Measurements from ENCODE around the gene MAN1A2.
"Not testable (repeated sequence)": the region's sequence is repeated elsewhere in the genome, so short reads cannot be mapped to it uniquely, and the experiment has no call there.

Gene MAN1A2

DNA sequence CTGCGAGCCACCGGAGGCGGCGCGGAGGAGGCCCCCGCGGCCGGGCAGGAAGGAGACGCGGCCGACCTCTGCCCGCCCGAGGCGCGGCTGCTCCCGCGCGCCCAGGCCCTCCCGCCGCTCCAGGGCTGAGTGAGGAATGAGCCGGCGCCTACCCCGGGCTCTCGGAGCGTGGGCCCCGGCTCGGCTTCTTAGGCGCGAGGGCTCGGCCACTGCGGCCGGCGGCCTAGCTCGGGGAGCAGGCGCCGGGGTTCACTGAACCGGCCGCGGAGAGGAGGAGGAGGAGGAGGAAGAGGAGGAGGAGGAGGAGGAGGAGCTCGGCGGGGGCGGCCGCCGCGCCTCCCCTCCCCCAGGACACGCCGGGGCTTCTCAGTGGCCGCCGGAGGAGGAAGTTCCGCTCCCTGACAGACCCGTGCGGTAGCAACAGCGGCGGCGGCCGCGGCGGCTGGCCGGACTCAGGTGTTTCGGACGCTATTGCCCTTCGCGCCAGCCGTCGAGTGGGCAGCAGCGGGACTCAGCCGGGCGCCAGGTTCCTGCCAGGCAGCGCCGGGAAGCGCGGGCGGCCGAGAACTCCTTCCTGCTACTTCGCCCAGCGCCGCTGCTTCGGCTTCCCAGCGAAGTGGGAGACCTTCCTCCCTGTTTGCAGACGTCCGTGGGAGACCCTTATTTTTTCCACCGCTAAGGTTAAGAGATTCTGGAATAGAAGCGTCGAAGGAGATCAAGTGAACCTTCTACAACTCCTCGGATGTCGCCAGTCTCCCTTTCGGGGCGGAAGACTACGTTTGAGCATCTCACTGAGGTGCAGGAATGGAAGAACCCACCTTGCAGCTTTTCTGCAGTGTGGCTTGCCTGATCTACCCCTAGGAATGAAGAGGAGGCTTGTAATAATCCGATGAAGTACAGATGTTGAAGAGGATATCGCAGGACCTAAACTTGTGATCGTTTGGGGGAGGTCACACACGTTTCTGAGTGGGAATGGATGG, at the start of gene MAN1A2:
Gene MAN1A2 (plus strand): TSS at position 404 of the 980 bp plus-strand sequence. CDS start 735 bp downstream, outside the sequence.
- Mint-ChIP-seq H3K4me3 (peak within 1 kb of the TSS; percentile 90), H3K36me3 (ENCODE audit: low read depth) (peaks cover 2% of the 10 kb centered on the region), H3K9me3 (no peaks in the 10 kb centered on the region), H3K4me1 (peaks cover 73% of the 10 kb centered on the region), H3K27ac (peak within 1 kb of the TSS; percentile 96), H3K27me3 (no peaks in the 10 kb centered on the region)
- DNase-seq (peak; percentile 78), ATAC-seq (peak; percentile 62)

DNA sequence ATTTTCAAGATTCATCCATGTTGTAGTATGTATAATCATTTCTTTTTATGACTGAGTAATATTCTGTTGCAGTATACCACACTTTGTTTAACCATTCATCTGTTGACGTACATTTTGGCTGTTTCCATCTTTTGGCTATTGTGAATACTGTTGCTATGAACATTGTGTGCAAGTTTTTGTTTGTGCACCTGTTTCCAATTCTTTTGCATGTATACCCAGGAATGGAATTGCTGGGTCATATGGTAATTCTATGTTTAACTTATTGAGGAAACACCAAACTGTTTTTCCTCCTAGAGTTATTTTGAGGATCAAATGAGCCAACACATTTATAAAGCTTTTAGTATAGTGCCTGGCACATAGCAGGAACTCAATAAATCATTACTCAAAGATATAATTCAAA, 49.2 kb upstream of the MAN1A2 start:
- DNase-seq (no peak), ATAC-seq (no peak)
- Mint-ChIP-seq H3K27ac (no peak overlapping the region), H3K9me3 (no peaks in the 10 kb centered on the region), H3K4me3 (no peak overlapping the region), H3K4me1 (no peaks in the 10 kb centered on the region), H3K27me3 (peaks cover 10% of the 10 kb centered on the region), H3K36me3 (ENCODE audit: low read depth) (no peaks in the 10 kb centered on the region)

DNA sequence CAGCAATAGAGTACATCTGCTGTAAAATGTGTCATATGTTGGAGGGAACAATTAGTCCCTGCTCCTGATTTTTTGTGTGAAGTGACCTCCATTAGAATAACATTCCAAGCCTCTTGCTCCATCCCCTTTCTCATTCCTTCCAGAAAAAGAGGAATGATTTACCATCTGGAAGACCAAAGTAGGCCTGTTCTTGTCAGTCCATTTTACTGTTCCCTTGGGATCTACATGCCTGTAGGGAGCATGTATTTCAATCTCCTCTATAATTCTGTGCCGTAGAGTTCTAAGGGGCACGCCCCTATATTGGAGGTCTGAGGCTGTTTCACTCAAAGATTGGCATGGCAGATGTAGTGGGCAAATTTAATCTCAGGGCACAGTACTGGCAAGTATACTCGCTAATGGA, 48.8 kb upstream of the MAN1A2 start:
- no peaks in the 10 kb centered on the region for H3K9me3 Mint-ChIP-seq
- no peaks in the 10 kb centered on the region for H3K4me1 Mint-ChIP-seq
- no peak overlapping the region for H3K27ac Mint-ChIP-seq
- no peaks in the 10 kb centered on the region for H3K36me3 Mint-ChIP-seq (ENCODE audit: low read depth)
- DNase-seq (no peak), ATAC-seq (no peak)
- peaks cover 10% of the 10 kb centered on the region for H3K27me3 Mint-ChIP-seq
- no peak overlapping the region for H3K4me3 Mint-ChIP-seq

DNA sequence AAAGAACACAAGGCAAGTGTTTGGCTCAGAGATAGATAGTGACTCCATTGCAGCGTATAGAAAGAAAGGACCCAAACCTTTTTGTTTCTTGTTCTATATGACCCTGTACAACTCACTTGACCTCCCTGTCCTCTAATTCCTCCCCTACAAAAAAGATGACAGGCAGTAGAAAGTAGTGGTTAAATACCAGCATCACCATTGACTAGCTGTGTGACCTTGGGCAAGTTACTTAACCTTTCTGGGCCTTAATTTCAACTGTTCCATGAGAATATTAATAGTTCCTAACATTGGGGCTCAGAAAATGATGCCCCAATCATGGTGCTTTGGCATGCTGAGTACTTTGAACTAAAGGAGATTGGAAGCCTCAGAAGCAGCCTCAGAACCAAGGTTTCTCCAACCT, 46.7 kb upstream of the MAN1A2 start:
- Mint-ChIP-seq H3K4me1 (no peaks in the 10 kb centered on the region), H3K27me3 (peaks cover 16% of the 10 kb centered on the region), H3K4me3 (no peak overlapping the region), H3K9me3 (no peaks in the 10 kb centered on the region), H3K36me3 (ENCODE audit: low read depth) (no peaks in the 10 kb centered on the region), H3K27ac (no peak overlapping the region)
- DNase-seq (no peak), ATAC-seq (no peak)

DNA sequence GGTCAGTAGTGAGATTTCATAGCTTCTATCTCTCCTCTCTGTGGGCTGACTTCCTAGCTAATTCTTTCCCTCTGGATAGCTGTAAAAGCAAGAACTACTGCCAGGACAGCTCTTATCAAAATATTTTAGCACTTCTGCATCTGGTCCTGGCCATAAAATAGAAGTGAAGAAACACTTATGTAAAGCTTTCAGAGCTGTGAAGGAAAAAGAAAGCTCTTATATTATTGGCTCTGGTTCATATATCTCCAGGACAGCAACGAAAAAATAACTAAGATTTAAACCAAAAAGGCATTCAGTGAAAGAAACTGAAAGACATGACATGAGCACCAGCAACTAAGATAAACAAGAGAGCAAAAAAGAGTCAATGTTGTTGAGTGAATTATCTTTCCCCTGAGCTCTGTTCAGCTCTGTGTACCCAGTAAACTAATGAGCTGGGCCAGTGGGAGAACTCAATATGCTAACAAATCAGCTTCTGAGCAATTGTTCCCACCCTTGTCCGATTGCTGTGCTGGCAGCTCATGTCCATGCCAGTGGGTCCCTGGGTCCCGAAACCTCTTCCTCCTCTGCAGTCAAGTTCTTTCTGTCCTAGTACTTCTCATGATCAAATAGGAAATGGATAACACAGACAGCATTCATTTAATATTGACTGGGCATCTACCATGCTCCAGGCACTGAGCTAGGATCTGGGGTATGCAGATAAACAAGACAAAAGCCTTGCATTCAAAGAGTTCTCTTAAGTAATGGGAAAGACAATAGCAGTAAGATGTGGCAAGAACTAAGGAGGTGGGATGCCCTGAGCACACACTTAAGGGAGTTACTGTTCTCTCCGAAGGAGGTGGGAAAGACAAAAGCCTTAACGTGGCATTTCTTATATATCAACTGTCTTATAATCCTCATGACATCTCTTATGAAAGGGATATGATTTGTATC, 45.3 kb upstream of the MAN1A2 start:
- Mint-ChIP-seq H3K9me3 (no peaks in the 10 kb centered on the region), H3K4me3 (no peak overlapping the region), H3K36me3 (ENCODE audit: low read depth) (no peaks in the 10 kb centered on the region), H3K27me3 (peaks cover 16% of the 10 kb centered on the region), H3K27ac (no peak overlapping the region), H3K4me1 (no peaks in the 10 kb centered on the region)
- ATAC-seq (no peak), DNase-seq (no peak)

DNA sequence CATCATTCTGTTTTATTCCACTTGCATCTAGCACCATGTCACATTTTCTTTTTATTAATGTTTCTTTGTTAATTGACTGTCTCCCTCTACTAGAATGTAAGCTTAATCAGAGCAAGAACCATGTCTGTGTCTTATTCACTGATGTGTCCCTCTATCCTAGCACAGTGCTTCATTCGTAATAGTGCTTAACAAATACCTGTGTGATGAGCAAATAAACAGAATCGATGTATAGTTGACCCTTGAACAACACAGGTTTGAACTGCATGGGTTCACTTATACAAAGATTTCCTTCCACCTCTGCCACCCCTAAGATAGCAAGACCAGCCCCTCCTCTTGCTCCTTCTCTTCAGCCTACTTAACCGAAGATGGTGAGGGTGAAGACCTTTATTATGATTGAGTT, 42.9 kb upstream of the MAN1A2 start:
- Mint-ChIP-seq H3K27me3 (peaks cover 17% of the 10 kb centered on the region), H3K36me3 (ENCODE audit: low read depth) (no peaks in the 10 kb centered on the region), H3K4me1 (no peaks in the 10 kb centered on the region), H3K27ac (no peak overlapping the region), H3K9me3 (no peaks in the 10 kb centered on the region), H3K4me3 (no peak overlapping the region)
- ATAC-seq (no peak), DNase-seq (no peak)

DNA sequence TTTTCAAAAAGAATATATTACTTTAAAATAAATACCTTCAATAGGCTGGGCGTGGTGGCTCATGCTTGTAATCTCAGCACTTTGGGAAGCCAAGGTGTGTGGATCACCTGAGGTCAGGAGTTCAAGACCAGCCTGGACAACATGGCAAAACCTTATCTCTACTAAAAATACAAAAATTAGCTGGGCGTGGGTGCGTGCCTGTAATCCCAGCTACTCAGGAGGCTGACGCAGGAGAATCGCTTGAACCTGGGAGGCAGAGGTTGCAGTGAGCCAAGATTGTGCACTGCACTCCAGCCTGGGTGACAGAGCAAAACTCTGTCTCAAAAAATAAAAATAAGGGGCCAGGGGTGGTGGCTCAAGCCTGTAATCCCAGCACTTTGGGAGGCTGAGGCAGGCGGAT, 41.2 kb upstream of the MAN1A2 start:
- not testable (repeated sequence) for H3K9me3 Mint-ChIP-seq; H3K4me1 Mint-ChIP-seq; ATAC-seq; H3K36me3 Mint-ChIP-seq (ENCODE audit: low read depth); H3K4me3 Mint-ChIP-seq; DNase-seq; H3K27ac Mint-ChIP-seq
- peaks cover 19% of the 10 kb centered on the region for H3K27me3 Mint-ChIP-seq

DNA sequence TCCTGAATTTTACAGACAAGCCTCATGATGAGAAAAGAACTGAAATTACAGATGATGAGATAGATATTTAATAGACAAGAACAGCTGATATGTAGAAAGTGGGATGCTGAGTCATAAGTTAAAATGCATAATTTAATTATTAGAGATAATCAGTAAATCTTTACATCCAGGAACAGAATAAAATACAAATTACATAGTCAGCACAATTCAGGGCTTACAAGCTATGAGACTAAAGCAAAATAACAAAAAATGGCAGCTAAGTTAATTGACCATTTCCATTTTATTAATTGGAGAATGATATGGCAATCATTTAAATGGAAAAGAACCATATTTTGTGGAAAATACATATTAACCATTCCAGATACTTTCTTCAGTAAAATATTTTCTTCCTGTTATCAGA, 40.2 kb upstream of the MAN1A2 start:
- no peak for DNase-seq
- no peaks in the 10 kb centered on the region for H3K9me3 Mint-ChIP-seq
- H3K4me1 Mint-ChIP-seq, result no peaks in the 10 kb centered on the region
- no peak overlapping the region for H3K27ac Mint-ChIP-seq
- H3K4me3 Mint-ChIP-seq, result no peak overlapping the region
- no peak for ATAC-seq
- H3K36me3 Mint-ChIP-seq (ENCODE audit: low read depth), result no peaks in the 10 kb centered on the region
- H3K27me3 Mint-ChIP-seq, result peaks cover 16% of the 10 kb centered on the region

DNA sequence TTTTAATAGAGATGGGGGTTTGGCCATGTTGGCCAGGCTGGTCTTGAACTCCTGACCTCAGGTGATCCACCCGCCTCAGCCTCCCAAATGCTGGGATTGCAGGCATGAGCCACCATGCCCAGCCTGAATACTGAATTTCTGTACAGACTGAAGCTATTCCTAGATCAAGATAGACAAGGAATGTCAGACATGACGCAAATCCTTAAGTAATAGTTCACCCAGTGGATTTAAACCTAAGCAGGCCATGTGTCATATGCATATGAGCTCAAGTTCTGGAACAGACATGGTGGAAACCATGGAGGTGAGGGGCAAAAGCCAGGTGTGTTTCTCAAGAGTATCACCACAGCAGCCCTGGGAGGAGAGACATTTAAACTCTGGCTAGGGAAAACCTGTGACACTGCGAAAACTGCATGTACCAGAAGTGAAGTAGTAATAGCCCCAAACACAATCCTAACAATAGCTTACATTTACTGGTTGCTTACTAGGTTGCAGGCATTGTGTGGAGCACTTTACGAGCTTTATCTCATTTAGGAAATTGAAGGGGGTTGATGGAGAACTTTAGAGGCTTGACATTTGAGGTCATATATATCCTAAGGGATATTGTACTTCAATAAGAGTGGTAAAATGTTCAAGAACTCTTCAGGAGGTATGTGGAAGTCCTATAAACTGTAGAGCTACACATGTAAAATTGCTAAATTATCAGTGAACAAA, 31.7 kb upstream of the MAN1A2 start:
- no peak overlapping the region for H3K27ac Mint-ChIP-seq
- no peaks in the 10 kb centered on the region for H3K36me3 Mint-ChIP-seq (ENCODE audit: low read depth)
- H3K4me3 Mint-ChIP-seq, result no peak overlapping the region
- H3K4me1 Mint-ChIP-seq, result peaks cover 9% of the 10 kb centered on the region
- DNase-seq (no peak), ATAC-seq (no peak)
- H3K9me3 Mint-ChIP-seq, result no peaks in the 10 kb centered on the region
- no peaks in the 10 kb centered on the region for H3K27me3 Mint-ChIP-seq

DNA sequence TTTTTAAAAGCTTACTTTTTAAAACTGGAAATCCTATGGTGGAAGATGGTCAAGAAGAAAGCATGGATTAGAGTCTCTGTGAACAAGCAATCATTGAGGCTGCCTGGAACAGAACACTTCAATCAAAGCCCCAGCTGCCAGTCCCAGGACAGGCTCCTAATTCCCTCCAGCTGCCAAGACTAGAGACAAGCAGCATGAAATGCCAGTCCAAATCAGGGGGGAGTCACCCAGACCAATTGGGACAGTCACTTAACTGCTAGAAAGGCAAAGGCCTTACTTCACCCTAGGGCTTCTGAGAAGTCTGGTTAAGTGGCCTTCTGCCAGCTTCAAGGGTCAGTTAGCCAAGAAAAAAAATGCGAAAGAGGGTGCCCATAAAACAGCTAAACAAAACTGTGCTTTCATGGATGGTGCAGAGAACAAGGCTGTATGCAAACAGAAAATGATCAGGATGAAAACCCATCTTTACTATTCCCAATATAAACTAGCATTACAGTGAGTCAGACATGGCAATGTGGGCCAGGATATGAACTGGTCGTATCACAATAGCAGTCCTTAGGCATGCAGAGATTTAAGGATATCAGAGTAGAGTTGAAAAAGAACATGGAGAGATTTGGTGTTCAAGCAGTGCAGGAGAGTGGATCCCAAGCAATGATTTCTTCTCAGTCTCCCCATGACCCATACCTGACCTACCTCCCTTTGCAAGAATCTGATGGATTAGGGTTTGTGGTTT, 31.0 kb upstream of the MAN1A2 start:
- no peak for ATAC-seq
- H3K9me3 Mint-ChIP-seq, result no peaks in the 10 kb centered on the region
- peaks cover 13% of the 10 kb centered on the region for H3K4me1 Mint-ChIP-seq
- H3K4me3 Mint-ChIP-seq, result no peak overlapping the region
- H3K27ac Mint-ChIP-seq, result no peak overlapping the region
- H3K27me3 Mint-ChIP-seq, result no peaks in the 10 kb centered on the region
- DNase-seq, result no peak
- no peaks in the 10 kb centered on the region for H3K36me3 Mint-ChIP-seq (ENCODE audit: low read depth)

DNA sequence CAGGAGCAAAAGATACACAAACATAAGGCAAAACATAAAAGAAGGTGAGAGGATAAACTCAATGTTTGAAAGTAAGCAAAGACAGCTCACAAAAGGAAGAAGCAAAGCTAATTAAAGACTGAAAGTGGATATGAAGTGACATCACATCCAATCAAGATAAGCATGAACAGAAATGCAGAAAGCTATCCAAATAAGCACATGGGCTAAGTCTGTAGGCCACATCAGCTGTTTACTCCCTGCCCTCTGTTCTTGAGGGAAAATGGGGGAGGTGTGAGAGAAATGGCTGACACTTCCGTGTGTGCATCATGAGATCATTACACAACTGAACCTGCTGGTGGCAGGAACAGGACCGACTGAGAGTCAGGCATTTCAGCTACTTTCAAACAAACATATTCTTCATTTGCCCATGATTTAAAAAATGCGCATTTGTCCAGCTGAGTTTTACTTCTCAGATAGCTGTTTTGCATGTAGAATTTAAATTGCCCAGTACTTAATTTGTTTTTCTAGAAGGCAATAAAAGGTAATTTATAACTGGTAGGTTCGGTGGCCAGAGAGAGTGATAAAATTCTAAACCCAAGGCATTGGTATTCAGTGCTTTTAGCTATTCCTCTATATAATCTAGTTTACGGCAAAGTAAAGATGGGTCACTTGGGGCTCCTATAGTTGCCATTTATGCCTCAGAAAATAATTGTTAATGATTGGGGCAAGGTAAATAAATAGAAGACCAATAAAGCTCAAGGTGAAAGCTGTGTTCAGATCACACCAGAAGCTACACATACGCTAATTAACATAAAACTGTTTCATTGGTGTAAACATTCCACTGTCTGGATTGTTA, 27.2 kb upstream of the MAN1A2 start:
- peaks cover 19% of the 10 kb centered on the region for H3K4me1 Mint-ChIP-seq
- H3K36me3 Mint-ChIP-seq (ENCODE audit: low read depth), result no peaks in the 10 kb centered on the region
- H3K4me3 Mint-ChIP-seq, result no peak overlapping the region
- no peaks in the 10 kb centered on the region for H3K27me3 Mint-ChIP-seq
- ATAC-seq (no peak), DNase-seq (no peak)
- no peak overlapping the region for H3K27ac Mint-ChIP-seq
- H3K9me3 Mint-ChIP-seq, result no peaks in the 10 kb centered on the region

DNA sequence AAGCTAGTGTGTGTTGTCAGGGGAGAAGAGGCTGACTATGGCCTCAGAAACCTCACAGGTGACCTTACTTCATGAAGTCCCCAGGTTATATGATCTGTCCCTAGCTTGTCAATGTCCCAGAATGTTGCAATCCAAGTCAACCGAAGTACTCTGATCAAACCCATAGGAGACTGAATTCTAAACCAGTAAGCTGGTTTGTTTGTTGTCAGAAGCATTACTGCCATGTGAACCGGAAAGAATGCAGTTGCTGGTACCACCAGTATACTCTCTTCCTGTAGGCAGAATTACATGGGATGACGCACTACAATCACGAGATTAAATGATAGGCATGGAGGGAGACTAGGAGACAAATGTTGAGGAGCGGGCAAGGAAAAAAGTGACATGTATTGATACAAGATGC, 26.1 kb upstream of the MAN1A2 start:
- Mint-ChIP-seq H3K27me3 (no peaks in the 10 kb centered on the region), H3K36me3 (ENCODE audit: low read depth) (no peaks in the 10 kb centered on the region), H3K27ac (no peak overlapping the region), H3K9me3 (no peaks in the 10 kb centered on the region), H3K4me1 (peaks cover 25% of the 10 kb centered on the region), H3K4me3 (no peak overlapping the region)
- ATAC-seq (no peak), DNase-seq (no peak)

DNA sequence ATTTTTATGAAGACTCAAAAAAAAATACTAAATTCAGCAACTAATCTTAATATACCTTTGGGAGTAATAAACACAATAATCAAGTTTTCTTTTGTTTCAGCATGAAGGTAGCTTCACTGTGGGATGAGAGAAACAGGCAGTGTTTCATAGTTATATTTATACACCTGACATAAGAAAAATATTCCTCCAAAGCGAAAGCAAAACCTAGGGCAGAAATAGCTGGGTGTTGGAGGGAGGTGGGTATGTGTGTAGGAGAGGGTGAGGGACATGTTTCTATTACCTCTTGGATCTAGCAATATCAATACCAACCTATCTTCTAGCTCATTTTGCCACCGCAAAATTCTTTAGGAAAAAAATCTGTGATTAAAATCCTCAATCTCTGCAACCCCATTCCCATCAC, 24.9 kb upstream of the MAN1A2 start:
- Mint-ChIP-seq H3K4me1 (peaks cover 35% of the 10 kb centered on the region), H3K9me3 (no peaks in the 10 kb centered on the region), H3K4me3 (no peak overlapping the region), H3K36me3 (ENCODE audit: low read depth) (no peaks in the 10 kb centered on the region), H3K27ac (no peak overlapping the region), H3K27me3 (peaks cover 2% of the 10 kb centered on the region)
- ATAC-seq, result no peak
- DNase-seq, result no peak

All from activated naive CD8-positive, alpha-beta T cell treated with anti-CD3 and anti-CD28 coated beads, Interleukin-2, amount 50 U/mL, for 24 hours (primary cell).